HEK293 (cell line): ENCODE data around the gene TCERG1L.

ENCODE experiments used
- FEZF1 ChIP-seq: fragments of 450-650 bp; formaldehyde crosslinking; IDR thresholded peaks from 2 replicates; pipeline ENCODE4 v1.5.1; 2016; ENCODE audit warnings: missing biosample characterization, missing genetic modification characterization
- HOXC10 ChIP-seq: sonication (generic); formaldehyde crosslinking; IDR thresholded peaks from 2 replicates; pipeline ENCODE4 v1.8.1; 2023; ENCODE audit warnings: mild to moderate bottlenecking, missing genetic modification reagents
- KLF1 ChIP-seq: fragments of 450-650 bp; formaldehyde crosslinking; IDR thresholded peaks from 2 replicates; pipeline ENCODE4 v1.5.1; 2016; ENCODE audit warnings: missing biosample characterization, missing genetic modification characterization
- KLF16 ChIP-seq: fragments of 450-650 bp; formaldehyde crosslinking; IDR thresholded peaks from 2 replicates; pipeline ENCODE4 v1.5.1; 2017; ENCODE audit warnings: missing biosample characterization, missing genetic modification characterization
- MEIS1 ChIP-seq: sonication (generic); formaldehyde crosslinking; IDR thresholded peaks from 2 replicates; pipeline ENCODE4 v1.8.1; 2022; ENCODE audit warnings: missing genetic modification reagents, mild to moderate bottlenecking, borderline replicate concordance
- PBX3 ChIP-seq: sonication (generic); formaldehyde crosslinking; IDR thresholded peaks from 2 replicates; pipeline ENCODE4 v1.8.1; 2022; ENCODE audit warnings: mild to moderate bottlenecking, moderate library complexity, missing genetic modification reagents
- TCF7L2 ChIP-seq: IDR thresholded peaks from 2 replicates; pipeline ENCODE4 v1.6.1; 2011; ENCODE audit warnings: low read depth, mild to moderate bottlenecking, inconsistent platforms, low read length, moderate library complexity, borderline replicate concordance
- ZNF184 ChIP-seq: fragments of 450-650 bp; IDR thresholded peaks from 2 replicates; pipeline ENCODE4 v1.5.1; 2018; ENCODE audit warnings: missing biosample characterization, mild to moderate bottlenecking, missing genetic modification characterization
- ZNF510 ChIP-seq: fragments of 450-650 bp; formaldehyde crosslinking; IDR thresholded peaks from 2 replicates; pipeline ENCODE4 v1.5.1; 2018; ENCODE audit warnings: mild to moderate bottlenecking, missing genetic modification characterization, missing biosample characterization; ENCODE audit not compliant: insufficient replicate concordance
- TF ChIP-seq, protein P1 (sequence below): fragments of 450-650 bp; formaldehyde crosslinking; IDR thresholded peaks from 2 replicates; pipeline ENCODE4 v1.5.1; 2016; ENCODE audit warnings: missing biosample characterization, missing genetic modification characterization
- TF ChIP-seq, protein P2 (sequence below): fragments of 450-650 bp; formaldehyde crosslinking; IDR thresholded peaks from 2 replicates; pipeline ENCODE4 v1.5.1; 2016; ENCODE audit warnings: missing biosample characterization, missing genetic modification characterization
- TF ChIP-seq, protein P3 (sequence below): fragments of 450-650 bp; formaldehyde crosslinking; IDR thresholded peaks from 2 replicates; pipeline ENCODE4 v1.5.1; 2017; ENCODE audit warnings: missing biosample characterization, missing genetic modification characterization

- no peak for TF ChIP-seq PBX3 (CRISPR knock-in tag)
- no peak for TF ChIP-seq KLF1
- TF ChIP-seq, protein P1, sequence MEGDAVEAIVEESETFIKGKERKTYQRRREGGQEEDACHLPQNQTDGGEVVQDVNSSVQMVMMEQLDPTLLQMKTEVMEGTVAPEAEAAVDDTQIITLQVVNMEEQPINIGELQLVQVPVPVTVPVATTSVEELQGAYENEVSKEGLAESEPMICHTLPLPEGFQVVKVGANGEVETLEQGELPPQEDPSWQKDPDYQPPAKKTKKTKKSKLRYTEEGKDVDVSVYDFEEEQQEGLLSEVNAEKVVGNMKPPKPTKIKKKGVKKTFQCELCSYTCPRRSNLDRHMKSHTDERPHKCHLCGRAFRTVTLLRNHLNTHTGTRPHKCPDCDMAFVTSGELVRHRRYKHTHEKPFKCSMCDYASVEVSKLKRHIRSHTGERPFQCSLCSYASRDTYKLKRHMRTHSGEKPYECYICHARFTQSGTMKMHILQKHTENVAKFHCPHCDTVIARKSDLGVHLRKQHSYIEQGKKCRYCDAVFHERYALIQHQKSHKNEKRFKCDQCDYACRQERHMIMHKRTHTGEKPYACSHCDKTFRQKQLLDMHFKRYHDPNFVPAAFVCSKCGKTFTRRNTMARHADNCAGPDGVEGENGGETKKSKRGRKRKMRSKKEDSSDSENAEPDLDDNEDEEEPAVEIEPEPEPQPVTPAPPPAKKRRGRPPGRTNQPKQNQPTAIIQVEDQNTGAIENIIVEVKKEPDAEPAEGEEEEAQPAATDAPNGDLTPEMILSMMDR (tag by site-specific recombination): no peak
- TF ChIP-seq FEZF1 (tag by site-specific recombination): no peak
- TF ChIP-seq, protein P2, sequence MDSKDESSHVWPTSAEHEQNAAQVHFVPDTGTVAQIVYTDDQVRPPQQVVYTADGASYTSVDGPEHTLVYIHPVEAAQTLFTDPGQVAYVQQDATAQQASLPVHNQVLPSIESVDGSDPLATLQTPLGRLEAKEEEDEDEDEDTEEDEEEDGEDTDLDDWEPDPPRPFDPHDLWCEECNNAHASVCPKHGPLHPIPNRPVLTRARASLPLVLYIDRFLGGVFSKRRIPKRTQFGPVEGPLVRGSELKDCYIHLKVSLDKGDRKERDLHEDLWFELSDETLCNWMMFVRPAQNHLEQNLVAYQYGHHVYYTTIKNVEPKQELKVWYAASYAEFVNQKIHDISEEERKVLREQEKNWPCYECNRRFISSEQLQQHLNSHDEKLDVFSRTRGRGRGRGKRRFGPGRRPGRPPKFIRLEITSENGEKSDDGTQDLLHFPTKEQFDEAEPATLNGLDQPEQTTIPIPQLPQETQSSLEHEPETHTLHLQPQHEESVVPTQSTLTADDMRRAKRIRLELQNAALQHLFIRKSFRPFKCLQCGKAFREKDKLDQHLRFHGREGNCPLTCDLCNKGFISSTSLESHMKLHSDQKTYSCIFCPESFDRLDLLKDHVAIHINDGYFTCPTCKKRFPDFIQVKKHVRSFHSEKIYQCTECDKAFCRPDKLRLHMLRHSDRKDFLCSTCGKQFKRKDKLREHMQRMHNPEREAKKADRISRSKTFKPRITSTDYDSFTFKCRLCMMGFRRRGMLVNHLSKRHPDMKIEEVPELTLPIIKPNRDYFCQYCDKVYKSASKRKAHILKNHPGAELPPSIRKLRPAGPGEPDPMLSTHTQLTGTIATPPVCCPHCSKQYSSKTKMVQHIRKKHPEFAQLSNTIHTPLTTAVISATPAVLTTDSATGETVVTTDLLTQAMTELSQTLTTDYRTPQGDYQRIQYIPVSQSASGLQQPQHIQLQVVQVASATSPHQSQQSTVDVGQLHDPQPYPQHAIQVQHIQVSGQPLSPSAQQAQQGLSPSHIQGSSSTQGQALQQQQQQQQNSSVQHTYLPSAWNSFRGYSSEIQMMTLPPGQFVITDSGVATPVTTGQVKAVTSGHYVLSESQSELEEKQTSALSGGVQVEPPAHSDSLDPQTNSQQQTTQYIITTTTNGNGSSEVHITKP: no peak
- TF ChIP-seq ZNF510: no peak
- TF ChIP-seq ZNF184 (tag by site-specific recombination): no peak
- no peak for TF ChIP-seq MEIS1 (CRISPR knock-in tag)
- no peak for TF ChIP-seq KLF16
- TF ChIP-seq, protein P3, sequence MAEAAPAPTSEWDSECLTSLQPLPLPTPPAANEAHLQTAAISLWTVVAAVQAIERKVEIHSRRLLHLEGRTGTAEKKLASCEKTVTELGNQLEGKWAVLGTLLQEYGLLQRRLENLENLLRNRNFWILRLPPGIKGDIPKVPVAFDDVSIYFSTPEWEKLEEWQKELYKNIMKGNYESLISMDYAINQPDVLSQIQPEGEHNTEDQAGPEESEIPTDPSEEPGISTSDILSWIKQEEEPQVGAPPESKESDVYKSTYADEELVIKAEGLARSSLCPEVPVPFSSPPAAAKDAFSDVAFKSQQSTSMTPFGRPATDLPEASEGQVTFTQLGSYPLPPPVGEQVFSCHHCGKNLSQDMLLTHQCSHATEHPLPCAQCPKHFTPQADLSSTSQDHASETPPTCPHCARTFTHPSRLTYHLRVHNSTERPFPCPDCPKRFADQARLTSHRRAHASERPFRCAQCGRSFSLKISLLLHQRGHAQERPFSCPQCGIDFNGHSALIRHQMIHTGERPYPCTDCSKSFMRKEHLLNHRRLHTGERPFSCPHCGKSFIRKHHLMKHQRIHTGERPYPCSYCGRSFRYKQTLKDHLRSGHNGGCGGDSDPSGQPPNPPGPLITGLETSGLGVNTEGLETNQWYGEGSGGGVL (tag by site-specific recombination): no peak
- TF ChIP-seq HOXC10: no peak
- TF ChIP-seq TCF7L2: no peak
Measured at GRCh38 chr10:131056781-131057180, 254.7 kb downstream of the TCERG1L start.
